ENCODE data around the gene DUSP1.

GRCh38 chr5:172751761-172752510 lies 19.1 kb downstream of the DUSP1 start:
- TF ChIP-seq POLR2A (IDR thresholded peaks at IDR 0.05; ENCODE audit: low read depth, low read length) (no peak), CTCF (IDR thresholded peaks at IDR 0.05; ENCODE audit: extremely low read depth in 1 of 2, insufficient read depth in 1 of 2, low read depth in 1 of 2, low read length in 2 of 2) (no peak)
